H1 (cell line): ENCODE data around the gene NAV2. TPM values are rescaled to one million over a fixed set of nuclear protein-coding genes. Genes with fewer than 3 reads are reported as not detected.

ENCODE experiments used
- ATF2 ChIP-seq: IDR thresholded peaks from 2 replicates; pipeline ENCODE4 v1.6.1; 2012; ENCODE audit warnings: low read length, inconsistent platforms
- CBX8 ChIP-seq: fragments of 300-800, 300-1000 bp; sonication (generic); IDR thresholded peaks from 2 replicates; pipeline ENCODE4 v1.7.1; 2016; ENCODE audit warnings: low read depth, low read length, borderline replicate concordance
- GABPA ChIP-seq: IDR thresholded peaks from 2 replicates; pipeline ENCODE4 v1.6.1; 2011; ENCODE audit warnings: mild to moderate bottlenecking, low read length, moderate library complexity, borderline replicate concordance; ENCODE audit not compliant: insufficient read depth
- SIN3A ChIP-seq, 2 experiments: IDR thresholded peaks in 1 of 2; conservative IDR thresholded peaks in 1 of 2; 2 replicates each; pipeline ENCODE4 v1.6.1; 2011 to 2012; ENCODE audit warnings: low read length in 2 of 2, improper control_type of control experiment in 1 of 2, low read depth in 1 of 2, mild to moderate bottlenecking in 1 of 2
- SP4 ChIP-seq: IDR thresholded peaks from 2 replicates; pipeline ENCODE4 v1.6.1; 2012; ENCODE audit warnings: low read length, inconsistent platforms
- polyA plus RNA-seq, 7 experiments: library from polyadenylated mRNA; depleted of rRNA in 3 of 7; stranded (reverse) in 5 of 7; unstranded in 2 of 7; fragments of >200 nt in 5 of 7; fragments of 200-250 nt in 2 of 7; gene quantifications; 1 replicate in 5 of 7; 2 replicates in 1 of 7; 4 replicates in 1 of 7; pipeline versions ENCODE4 v1.2.1 to v1.2.3, GENCODE V29; 2011 to 2013; ENCODE audit warnings: missing spikeins in 2 of 7, mixed read lengths in 2 of 7
- total RNA-seq: library from RNA; stranded (reverse); fragmentation: NEBNext Ultra II Directional; extraction: Animal tissue kit (Norgen Biotek cat#: 25700); gene quantifications from 2 replicates; pipeline ENCODE4 v1.2.1, GENCODE V29; 2021

NAV2 gene
- total and polyA plus RNA-seq, 2 of the 8 experiments (the other 6 are each of a cell fraction or from before 2014, with no cell fraction given): 35.6 to 73.6 TPM

- TF ChIP-seq SIN3A (conservative IDR thresholded peaks at IDR 0.05 in 1 of 2, IDR thresholded peaks at IDR 0.05 in 1 of 2; ENCODE audit: low read depth in 1 of 2, low read length in 2 of 2): no peak
- TF ChIP-seq SP4: no peak
- no peak for TF ChIP-seq GABPA
- no peak for TF ChIP-seq CBX8
- no peak for TF ChIP-seq ATF2
Measured at GRCh38 chr11:19844012-19844411, 131.4 kb downstream of the NAV2 start (continued).
